Epithelial cell of esophagus (primary cell): ENCODE data around the gene ABCA6.

ENCODE experiments used
- DNase-seq: peaks from one replicate; pipeline ENCODE4 v3.0.0; 2010; ENCODE audit warnings: low read depth
- H3K4me3 ChIP-seq: 2 replicates; pipeline ENCODE4 v1.5.1; 2011; ENCODE audit warnings: mild to moderate bottlenecking, low read length, control low read depth
- TF ChIP-seq, protein P1 (sequence below): IDR thresholded peaks from 2 replicates; pipeline ENCODE4 v1.5.1; 2011; ENCODE audit warnings: low read depth, mild to moderate bottlenecking, low read length, control low read depth, inconsistent platforms; ENCODE audit not compliant: insufficient read depth; ENCODE audit errors: missing control alignments

ABCA6 gene

DNA sequence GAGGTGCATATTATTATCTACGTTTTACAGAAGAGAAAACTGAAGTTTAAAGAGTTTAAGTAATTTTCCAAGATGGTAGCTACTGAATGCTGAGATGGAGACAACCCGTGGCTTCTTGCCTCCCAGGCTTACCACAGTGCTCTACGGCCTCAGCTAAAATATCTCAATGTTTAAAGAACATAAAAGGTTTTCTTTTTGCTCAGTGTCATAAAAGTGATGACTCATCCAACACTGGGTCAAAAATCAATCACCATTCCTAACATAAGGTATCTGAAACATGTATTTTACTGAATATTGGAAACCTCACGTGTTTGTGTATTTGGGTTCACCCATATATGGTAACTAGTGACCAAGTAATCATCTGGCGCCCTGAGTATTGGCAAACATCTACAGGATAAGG is 99.4 kb downstream of the ABCA6 start:
- TF ChIP-seq, protein P1, sequence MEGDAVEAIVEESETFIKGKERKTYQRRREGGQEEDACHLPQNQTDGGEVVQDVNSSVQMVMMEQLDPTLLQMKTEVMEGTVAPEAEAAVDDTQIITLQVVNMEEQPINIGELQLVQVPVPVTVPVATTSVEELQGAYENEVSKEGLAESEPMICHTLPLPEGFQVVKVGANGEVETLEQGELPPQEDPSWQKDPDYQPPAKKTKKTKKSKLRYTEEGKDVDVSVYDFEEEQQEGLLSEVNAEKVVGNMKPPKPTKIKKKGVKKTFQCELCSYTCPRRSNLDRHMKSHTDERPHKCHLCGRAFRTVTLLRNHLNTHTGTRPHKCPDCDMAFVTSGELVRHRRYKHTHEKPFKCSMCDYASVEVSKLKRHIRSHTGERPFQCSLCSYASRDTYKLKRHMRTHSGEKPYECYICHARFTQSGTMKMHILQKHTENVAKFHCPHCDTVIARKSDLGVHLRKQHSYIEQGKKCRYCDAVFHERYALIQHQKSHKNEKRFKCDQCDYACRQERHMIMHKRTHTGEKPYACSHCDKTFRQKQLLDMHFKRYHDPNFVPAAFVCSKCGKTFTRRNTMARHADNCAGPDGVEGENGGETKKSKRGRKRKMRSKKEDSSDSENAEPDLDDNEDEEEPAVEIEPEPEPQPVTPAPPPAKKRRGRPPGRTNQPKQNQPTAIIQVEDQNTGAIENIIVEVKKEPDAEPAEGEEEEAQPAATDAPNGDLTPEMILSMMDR = no peak
- no peak overlapping the region for H3K4me3 ChIP-seq
- no peak for DNase-seq

DNA sequence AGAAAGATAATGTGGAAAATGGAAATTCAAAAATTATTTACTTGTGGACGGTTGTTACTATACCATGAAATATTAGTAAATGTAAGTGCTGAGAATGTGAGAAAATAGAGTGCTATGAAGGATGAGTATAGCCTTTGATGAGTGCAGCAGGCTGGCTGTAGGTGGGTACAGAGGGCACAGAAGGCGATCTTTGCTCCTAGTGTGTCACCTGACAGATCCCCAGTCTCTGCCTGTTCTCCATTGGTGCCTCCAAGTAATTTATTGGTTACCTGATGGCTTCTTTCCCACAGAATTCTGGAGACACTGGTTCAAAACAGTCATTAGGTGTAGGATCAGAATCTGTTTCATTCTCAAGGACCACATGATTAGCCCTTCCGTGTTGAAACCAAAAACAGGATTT is 109.9 kb downstream of the ABCA6 start:
- no peak for DNase-seq
- TF ChIP-seq, protein P1 = no peak
- H3K4me3 ChIP-seq = no peak overlapping the region

DNA sequence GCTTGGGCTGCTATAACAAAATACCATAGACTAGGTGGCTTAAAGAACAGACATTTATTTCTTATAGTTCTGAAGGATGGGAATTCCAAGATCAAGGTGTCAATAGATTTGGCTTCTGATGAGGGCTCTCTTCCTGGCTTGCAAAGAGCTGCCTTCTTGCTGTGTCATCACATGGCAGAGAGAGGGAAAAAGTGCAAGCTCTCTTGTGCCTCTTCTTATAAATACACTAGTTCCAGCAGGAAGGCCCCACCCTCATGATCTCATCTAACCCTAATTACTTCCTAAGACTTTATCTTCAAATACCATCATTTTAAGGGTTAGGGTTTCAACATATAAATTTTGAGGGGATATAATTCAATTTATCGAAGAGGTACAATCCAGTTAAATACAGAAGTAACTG is 111.5 kb downstream of the ABCA6 start:
- no peak overlapping the region for H3K4me3 ChIP-seq
- DNase-seq = peak; percentile 19
- TF ChIP-seq, protein P1 = no peak
